Measurements from ENCODE around the gene FBXL19.
A peak's percentile ranks its signal among the peaks of the same experiment; 100 is the strongest.
"Not testable (repeated sequence)": the region's sequence is repeated elsewhere in the genome, so short reads cannot be mapped to it uniquely, and the experiment has no call there.

FBXL19 gene

GRCh38 chr16:30934827-30935557 is 11.6 kb downstream of the FBXL19 start:
- Histone ChIP-seq H3K9me3 (ENCODE audit: control insufficient read depth, low read length) (no peaks in the 10 kb centered on the region), H3K4me1 (no peaks in the 10 kb centered on the region), H3K9ac (no peak overlapping the region), H3K27ac (no peak overlapping the region), H3K27me3 (ENCODE audit: control insufficient read depth, insufficient read depth, low read length) (no peaks in the 10 kb centered on the region), H3K79me2 (peaks cover 4% of the 10 kb centered on the region), H3K4me3 (ENCODE audit: low read depth, low read length) (no peak overlapping the region), H3K36me3 (ENCODE audit: control insufficient read depth, insufficient read depth, low read length) (no peaks in the 10 kb centered on the region), H2AFZ (no peak overlapping the region), H3K4me2 (ENCODE audit: low read length) (no peak overlapping the region)
- peak; percentile 43 for TF ChIP-seq CTCF (IDR thresholded peaks at IDR 0.05)

GRCh38 chr16:30937692-30938091 is 14.3 kb downstream of the FBXL19 start:
- Histone ChIP-seq H3K27ac (no peak overlapping the region), H3K4me3 (ENCODE audit: low read depth, low read length) (no peak overlapping the region), H3K79me2 (peaks cover 11% of the 10 kb centered on the region), H2AFZ (no peak overlapping the region), H3K9me3 (ENCODE audit: control insufficient read depth, low read length) (no peaks in the 10 kb centered on the region), H3K27me3 (ENCODE audit: control insufficient read depth, insufficient read depth, low read length) (no peaks in the 10 kb centered on the region), H3K4me2 (ENCODE audit: low read length) (no peak overlapping the region), H3K9ac (no peak overlapping the region), H3K36me3 (ENCODE audit: control insufficient read depth, insufficient read depth, low read length) (no peaks in the 10 kb centered on the region), H3K4me1 (no peaks in the 10 kb centered on the region)
- TF ChIP-seq CTCF (IDR thresholded peaks at IDR 0.05) = no peak

- H3K4me1 ChIP-seq; H2AFZ ChIP-seq; H3K36me3 ChIP-seq (ENCODE audit: control insufficient read depth, insufficient read depth, low read length); H3K9ac ChIP-seq; H3K4me3 ChIP-seq (ENCODE audit: low read depth, low read length); H3K27me3 ChIP-seq (ENCODE audit: control insufficient read depth, insufficient read depth, low read length); H3K79me2 ChIP-seq; H3K27ac ChIP-seq; H3K4me2 ChIP-seq (ENCODE audit: low read length); H3K9me3 ChIP-seq (ENCODE audit: control insufficient read depth, low read length): not testable (repeated sequence)
These were observed 16.2 kb downstream of the FBXL19 start for GRCh38 chr16:30939571-30939970.

- Histone ChIP-seq H3K9me3 (ENCODE audit: control insufficient read depth, low read length) (no peaks in the 10 kb centered on the region), H3K9ac (no peak overlapping the region), H3K36me3 (ENCODE audit: control insufficient read depth, insufficient read depth, low read length) (no peaks in the 10 kb centered on the region), H2AFZ (no peak overlapping the region), H3K4me2 (ENCODE audit: low read length) (no peak overlapping the region), H3K27me3 (ENCODE audit: control insufficient read depth, insufficient read depth, low read length) (no peaks in the 10 kb centered on the region), H3K27ac (no peak overlapping the region), H3K4me3 (ENCODE audit: low read depth, low read length) (no peak overlapping the region), H3K79me2 (peaks cover 7% of the 10 kb centered on the region), H3K4me1 (no peaks in the 10 kb centered on the region)
- TF ChIP-seq CTCF (IDR thresholded peaks at IDR 0.05) = peak; percentile 94
These were observed 18.4 kb downstream of the FBXL19 start for GRCh38 chr16:30941600-30942425.

GRCh38 chr16:30942426-30942806 is 19.0 kb downstream of the FBXL19 start:
- Histone ChIP-seq H3K27ac (no peak overlapping the region), H3K27me3 (ENCODE audit: control insufficient read depth, insufficient read depth, low read length) (no peaks in the 10 kb centered on the region), H3K79me2 (peaks cover 7% of the 10 kb centered on the region), H3K4me2 (ENCODE audit: low read length) (no peak overlapping the region), H3K9ac (no peak overlapping the region), H2AFZ (no peak overlapping the region), H3K36me3 (ENCODE audit: control insufficient read depth, insufficient read depth, low read length) (no peaks in the 10 kb centered on the region), H3K9me3 (ENCODE audit: control insufficient read depth, low read length) (no peaks in the 10 kb centered on the region), H3K4me3 (ENCODE audit: low read depth, low read length) (no peak overlapping the region), H3K4me1 (no peaks in the 10 kb centered on the region)
- no peak for TF ChIP-seq CTCF (IDR thresholded peaks at IDR 0.05)
